ENCODE results near the gene HACD3. TPM values are rescaled to one million over a fixed set of nuclear protein-coding genes. Genes with fewer than 3 reads are reported as not detected.

HACD3 gene
- total and polyA plus RNA-seq, 2 donors from 2014 or later, result 52.1 to 89.3 TPM

DNA sequence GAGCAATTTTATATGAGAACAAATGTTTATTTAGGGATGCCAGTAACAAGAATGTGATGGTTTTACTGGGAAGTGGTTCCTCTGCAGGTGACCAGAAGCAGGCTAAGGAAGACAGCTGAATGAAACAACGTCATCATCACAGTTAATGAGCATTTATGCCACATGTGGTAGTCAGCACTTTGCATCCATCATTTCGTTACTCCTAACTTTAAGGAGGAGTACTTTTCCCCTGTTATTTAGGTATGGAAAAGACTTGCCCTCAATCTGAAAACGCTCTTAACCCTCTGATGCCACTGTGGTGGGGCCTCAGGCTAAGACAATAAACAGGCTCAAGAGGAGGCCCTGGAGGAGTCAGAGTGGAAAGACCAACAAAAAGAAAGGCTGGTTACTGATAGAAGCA is 49.5 kb downstream of the HACD3 start:
- FAIRE-seq (no peak), DNase-seq (no peak)
- no peak overlapping the region for H3K27ac ChIP-seq (ENCODE audit: low read depth in 2 of 2, low read length in 2 of 2)
- H3K4me3 ChIP-seq (ENCODE audit: low read length in 3 of 3), result no peak overlapping the region
- no peaks in the 10 kb centered on the region for H3K4me1 ChIP-seq (ENCODE audit: control insufficient read depth in 2 of 3, insufficient read depth in 2 of 3, low read depth in 1 of 3, low read length in 3 of 3)
- no peak for TF ChIP-seq CTCF (IDR thresholded peaks at IDR 0.05; ENCODE audit: borderline replicate concordance, extremely low read depth, insufficient read depth)
- H3K9ac ChIP-seq (ENCODE audit: low read length in 3 of 3), result no peak overlapping the region
- peaks cover 6 to 41% (median 16%) of the 10 kb centered on the region in 3 donors for H3K36me3 ChIP-seq (ENCODE audit: control insufficient read depth in 2 of 3, insufficient read depth in 3 of 3, low read length in 3 of 3)
- no peaks in the 10 kb centered on the region for H3K9me3 ChIP-seq (ENCODE audit: control insufficient read depth in 2 of 3, insufficient read depth in 1 of 3, low read length in 3 of 3)
- intact Hi-C loops (cut with DNase I), result no loop called here
- H3K27me3 ChIP-seq (ENCODE audit: control insufficient read depth, insufficient read depth, low read length), result no peaks in the 10 kb centered on the region

DNA sequence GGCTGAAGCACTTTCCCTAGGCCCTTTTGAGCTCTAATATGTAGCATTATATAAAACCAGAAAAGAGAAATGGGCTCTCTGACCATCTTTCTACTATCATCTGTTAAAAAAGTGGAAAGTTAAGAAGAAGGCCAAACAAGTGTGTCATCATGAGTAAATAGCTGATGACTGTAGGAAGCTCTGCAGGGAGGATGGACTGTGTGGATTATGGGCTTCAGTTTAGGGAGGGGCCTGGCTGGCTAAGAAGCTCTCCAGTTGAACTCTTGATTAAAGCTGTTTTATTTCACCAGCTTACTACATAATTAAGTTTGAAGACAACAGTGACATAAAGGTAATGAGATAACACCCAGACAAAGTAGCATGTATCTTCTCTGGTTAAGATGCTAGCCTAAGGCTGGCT is 50.0 kb downstream of the HACD3 start:
- H3K27me3 ChIP-seq (ENCODE audit: control insufficient read depth, insufficient read depth, low read length), result no peaks in the 10 kb centered on the region
- intact Hi-C loops (cut with DNase I), result no loop called here
- no peak overlapping the region for H3K4me3 ChIP-seq (ENCODE audit: low read length in 3 of 3)
- peaks cover 7 to 41% (median 16%) of the 10 kb centered on the region in 3 donors for H3K36me3 ChIP-seq (ENCODE audit: control insufficient read depth in 2 of 3, insufficient read depth in 3 of 3, low read length in 3 of 3)
- no peak overlapping the region for H3K27ac ChIP-seq (ENCODE audit: low read depth in 2 of 2, low read length in 2 of 2)
- H3K4me1 ChIP-seq (ENCODE audit: control insufficient read depth in 2 of 3, insufficient read depth in 2 of 3, low read depth in 1 of 3, low read length in 3 of 3), result no peaks in the 10 kb centered on the region
- TF ChIP-seq CTCF (IDR thresholded peaks at IDR 0.05; ENCODE audit: borderline replicate concordance, extremely low read depth, insufficient read depth), result no peak
- no peak overlapping the region for H3K9ac ChIP-seq (ENCODE audit: low read length in 3 of 3)
- H3K9me3 ChIP-seq (ENCODE audit: control insufficient read depth in 2 of 3, insufficient read depth in 1 of 3, low read length in 3 of 3), result no peaks in the 10 kb centered on the region
- DNase-seq (no peak), FAIRE-seq (no peak)

- H3K9ac ChIP-seq (ENCODE audit: low read length in 3 of 3), result no peak overlapping the region
- no peaks in the 10 kb centered on the region for H3K4me1 ChIP-seq (ENCODE audit: control insufficient read depth in 2 of 3, insufficient read depth in 2 of 3, low read depth in 1 of 3, low read length in 3 of 3)
- no peak for FAIRE-seq
- H3K27ac ChIP-seq (ENCODE audit: low read depth in 2 of 2, low read length in 2 of 2), result no peak overlapping the region
- peak in 3 of 5 donors; percentile 35 to 74 (median 64) for DNase-seq
- intact Hi-C loops (cut with DNase I), result no loop called here
- H3K27me3 ChIP-seq (ENCODE audit: control insufficient read depth, insufficient read depth, low read length), result no peaks in the 10 kb centered on the region
- H3K4me3 ChIP-seq (ENCODE audit: low read length in 3 of 3), result no peak overlapping the region
- no peaks in the 10 kb centered on the region for H3K9me3 ChIP-seq (ENCODE audit: control insufficient read depth in 2 of 3, insufficient read depth in 1 of 3, low read length in 3 of 3)
- TF ChIP-seq CTCF (IDR thresholded peaks at IDR 0.05; ENCODE audit: borderline replicate concordance, extremely low read depth, insufficient read depth), result no peak
- H3K36me3 ChIP-seq (ENCODE audit: control insufficient read depth in 2 of 3, insufficient read depth in 3 of 3, low read length in 3 of 3), result peaks cover 4 to 33% (median 19%) of the 10 kb centered on the region in 3 donors
Measured at GRCh38 chr15:65583701-65584100, 53.4 kb downstream of the HACD3 start.

DNA sequence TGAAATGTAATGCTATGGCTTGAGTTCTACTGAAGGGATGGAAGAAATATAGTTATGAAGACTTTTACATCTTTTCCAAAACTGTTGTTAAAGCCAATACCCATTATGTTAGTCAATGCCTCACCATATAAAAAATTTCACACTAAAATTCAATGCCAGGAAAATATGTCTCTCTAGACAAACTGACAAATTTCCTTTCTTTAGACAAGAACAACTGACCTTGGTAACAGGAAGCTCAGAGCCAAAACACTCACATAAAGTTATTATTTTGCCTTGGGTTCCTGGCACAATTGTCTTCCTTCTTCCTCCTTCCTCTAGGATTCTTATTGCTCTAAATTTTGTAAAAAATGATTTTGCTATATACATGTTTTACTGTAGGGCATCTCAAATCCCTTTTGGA is 54.0 kb downstream of the HACD3 start:
- H3K9me3 ChIP-seq (ENCODE audit: control insufficient read depth in 2 of 3, insufficient read depth in 1 of 3, low read length in 3 of 3), result no peaks in the 10 kb centered on the region
- H3K9ac ChIP-seq (ENCODE audit: low read length in 3 of 3), result no peak overlapping the region
- intact Hi-C loops (cut with DNase I), result no loop called here
- H3K27ac ChIP-seq (ENCODE audit: low read depth in 2 of 2, low read length in 2 of 2), result no peak overlapping the region
- peaks cover 4 to 33% (median 20%) of the 10 kb centered on the region in 3 donors for H3K36me3 ChIP-seq (ENCODE audit: control insufficient read depth in 2 of 3, insufficient read depth in 3 of 3, low read length in 3 of 3)
- no peak overlapping the region for H3K4me3 ChIP-seq (ENCODE audit: low read length in 3 of 3)
- no peak for FAIRE-seq
- no peaks in the 10 kb centered on the region for H3K4me1 ChIP-seq (ENCODE audit: control insufficient read depth in 2 of 3, insufficient read depth in 2 of 3, low read depth in 1 of 3, low read length in 3 of 3)
- DNase-seq, result no peak
- no peaks in the 10 kb centered on the region for H3K27me3 ChIP-seq (ENCODE audit: control insufficient read depth, insufficient read depth, low read length)
- TF ChIP-seq CTCF (IDR thresholded peaks at IDR 0.05; ENCODE audit: borderline replicate concordance, extremely low read depth, insufficient read depth), result no peak
